Mesendoderm (in vitro differentiated cells): ENCODE measurements around the gene GATB.
A peak's percentile ranks its signal among the peaks of the same experiment; 100 is the strongest.

Source experiments
- DNase-seq: peaks from one replicate; pipeline ENCODE4 v3.0.0; 2013
- H2AK5ac ChIP-seq: 2 replicates; pipeline ENCODE4 v1.6.1; 2013; ENCODE audit warnings: low read length, inconsistent platforms
- H2BK120ac ChIP-seq: 2 replicates; pipeline ENCODE4 v1.6.1; 2013; ENCODE audit warnings: low read depth, mild to moderate bottlenecking, low read length, moderate library complexity, mixed read lengths
- H2BK15ac ChIP-seq: replicated peaks from 2 replicates; pipeline ENCODE4 v1.6.1; 2013; ENCODE audit warnings: low read depth, mild to moderate bottlenecking, moderate library complexity
- H2BK5ac ChIP-seq: 2 replicates; pipeline ENCODE4 v1.6.1; 2013; ENCODE audit warnings: low read length, inconsistent platforms
- H3K18ac ChIP-seq: 2 replicates; pipeline ENCODE4 v1.6.1; 2013; ENCODE audit warnings: mild to moderate bottlenecking, low read length, mixed read lengths
- H3K23ac ChIP-seq: one replicate; pipeline ENCODE4 v1.6.1; 2013; ENCODE audit warnings: low read length
- H3K27ac ChIP-seq: 2 replicates; pipeline ENCODE4 v1.5.1; 2013; ENCODE audit warnings: low read depth, mild to moderate bottlenecking, inconsistent platforms, low read length, moderate library complexity
- H3K27me3 ChIP-seq: 2 replicates; pipeline ENCODE4 v1.6.1; 2013; ENCODE audit warnings: low read length, control low read depth, mild to moderate bottlenecking, inconsistent platforms; ENCODE audit not compliant: insufficient read depth, poor library complexity
- H3K36me3 ChIP-seq: 2 replicates; pipeline ENCODE4 v1.6.1; 2013; ENCODE audit warnings: low read length, inconsistent platforms; ENCODE audit not compliant: control insufficient read depth, insufficient read depth
- H3K4ac ChIP-seq: one replicate; pipeline ENCODE4 v1.6.1; 2013; ENCODE audit warnings: low read depth, mild to moderate bottlenecking, low read length, moderate library complexity
- H3K4me1 ChIP-seq: 2 replicates; pipeline ENCODE4 v1.6.1; 2013; ENCODE audit warnings: low read depth, low read length, inconsistent platforms; ENCODE audit not compliant: control insufficient read depth
- H3K4me2 ChIP-seq: 2 replicates; pipeline ENCODE4 v1.6.1; 2013; ENCODE audit warnings: low read length
- H3K4me3 ChIP-seq: 2 replicates; pipeline ENCODE4 v1.5.1; 2013; ENCODE audit warnings: mild to moderate bottlenecking, low read length
- H3K56ac ChIP-seq: one replicate; pipeline ENCODE4 v1.6.1; 2013; ENCODE audit warnings: low read length
- H3K79me1 ChIP-seq: 2 replicates; pipeline ENCODE4 v1.6.1; 2013; ENCODE audit warnings: low read length, inconsistent platforms
- H3K79me2 ChIP-seq: 2 replicates; pipeline ENCODE4 v1.6.1; 2013; ENCODE audit warnings: mild to moderate bottlenecking, low read length; ENCODE audit not compliant: control insufficient read depth, insufficient read depth
- H3K9ac ChIP-seq: 2 replicates; pipeline ENCODE4 v1.6.1; 2013; ENCODE audit warnings: low read length, inconsistent platforms
- H4K5ac ChIP-seq: one replicate; pipeline ENCODE4 v1.6.1; 2013; ENCODE audit warnings: low read length
- H4K8ac ChIP-seq: one replicate; pipeline ENCODE4 v1.6.1; 2013; ENCODE audit warnings: low read depth, mild to moderate bottlenecking, control low read depth, low read length, moderate library complexity
- WGBS: extraction: QIAGEN DNeasy Blood & Tissue Kit; methylation state at CpG from one replicate; pipeline ENCODE4 v1.1.7; 2013; ENCODE audit warnings: low lambda C conversion rate, missing lambda C conversion rate; ENCODE audit not compliant: insufficient coverage; ENCODE audit errors: extremely low coverage; 5-methylcytosine and 5-hydroxymethylcytosine counted together

Gene GATB

DNA sequence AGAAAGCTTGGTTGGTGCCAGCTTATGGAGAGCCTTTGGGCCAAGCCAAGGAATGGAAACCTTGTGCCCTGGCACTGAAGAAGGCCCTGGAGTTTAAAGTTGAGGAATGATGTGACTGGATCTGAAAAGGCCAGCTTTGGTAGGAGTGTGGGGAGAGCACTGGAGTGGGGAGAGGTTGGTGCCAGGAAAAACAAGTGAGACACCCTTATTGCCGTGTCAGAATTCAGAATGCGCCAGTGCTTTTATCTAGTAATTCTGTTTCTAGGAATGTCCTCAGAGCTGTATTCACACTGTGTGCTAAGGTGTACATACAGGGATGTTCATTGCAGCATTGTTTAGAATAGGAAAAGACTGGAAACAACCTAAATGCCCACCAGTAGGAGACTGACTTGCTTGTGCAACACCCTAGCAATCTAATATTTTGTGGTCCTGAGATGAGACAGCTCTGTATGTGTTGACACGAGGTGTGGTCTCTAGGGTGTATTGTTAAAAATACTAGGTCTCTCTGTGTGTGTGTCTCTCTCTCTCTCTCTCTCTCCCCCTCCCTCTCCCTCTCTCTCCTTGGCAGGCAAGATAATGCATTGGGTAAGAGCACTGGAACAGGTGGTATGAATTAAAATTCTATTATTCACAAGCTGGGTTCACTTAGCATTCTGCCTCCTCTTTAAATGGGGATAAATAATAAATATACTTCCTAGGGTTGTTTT lies 107.8 kb downstream of the GATB start:
- H3K27me3 ChIP-seq = no peaks in the 10 kb centered on the region
- H3K4ac ChIP-seq = no peak overlapping the region
- no peak overlapping the region for H2BK5ac ChIP-seq
- WGBS = no CpG with 5 or more reads among the region's 3 CpGs
- no peaks in the 10 kb centered on the region for H3K36me3 ChIP-seq
- H3K27ac ChIP-seq = no peak overlapping the region
- H4K8ac ChIP-seq = no peak overlapping the region
- H3K56ac ChIP-seq = no peak overlapping the region
- H3K4me1 ChIP-seq = no peaks in the 10 kb centered on the region
- no peak overlapping the region for H3K18ac ChIP-seq
- no peak for DNase-seq
- no peaks in the 10 kb centered on the region for H3K79me2 ChIP-seq
- H2AK5ac ChIP-seq = no peak overlapping the region
- no peak overlapping the region for H3K4me3 ChIP-seq
- no peak overlapping the region for H4K5ac ChIP-seq
- H2BK15ac ChIP-seq = no peak overlapping the region
- H3K79me1 ChIP-seq = no peaks in the 10 kb centered on the region
- no peak overlapping the region for H2BK120ac ChIP-seq
- no peak overlapping the region for H3K4me2 ChIP-seq
- H3K9ac ChIP-seq = no peak overlapping the region
- no peak overlapping the region for H3K23ac ChIP-seq

DNA sequence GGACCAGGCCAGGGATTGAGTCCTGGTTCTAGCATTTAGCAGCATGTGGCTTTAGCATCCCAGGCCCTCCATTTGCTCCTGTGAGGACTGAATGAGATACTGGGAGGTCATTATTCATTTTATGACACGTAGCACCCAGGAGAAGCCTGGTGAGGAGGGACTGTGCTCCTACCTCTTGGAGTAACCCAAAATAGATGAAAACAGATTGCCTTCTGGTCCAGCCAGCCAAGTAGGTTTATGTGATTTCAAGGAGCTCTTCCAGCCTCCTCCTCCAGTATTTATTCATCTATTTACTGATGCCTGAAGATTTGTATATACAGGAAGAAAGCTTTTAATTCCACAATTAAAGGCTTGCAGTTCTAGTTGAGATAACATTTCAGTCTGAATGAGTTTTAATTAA lies 109.3 kb downstream of the GATB start:
- H4K8ac ChIP-seq = no peak overlapping the region
- no peak for DNase-seq
- H2BK5ac ChIP-seq = no peak overlapping the region
- H3K4me1 ChIP-seq = no peaks in the 10 kb centered on the region
- H3K79me1 ChIP-seq = no peaks in the 10 kb centered on the region
- H3K56ac ChIP-seq = no peak overlapping the region
- no peak overlapping the region for H3K4me3 ChIP-seq
- no peaks in the 10 kb centered on the region for H3K79me2 ChIP-seq
- H3K23ac ChIP-seq = no peak overlapping the region
- no peak overlapping the region for H3K4ac ChIP-seq
- H4K5ac ChIP-seq = no peak overlapping the region
- H3K9ac ChIP-seq = no peak overlapping the region
- no peaks in the 10 kb centered on the region for H3K27me3 ChIP-seq
- WGBS = no CpG with 5 or more reads among the region's 1 CpG
- H3K36me3 ChIP-seq = no peaks in the 10 kb centered on the region
- no peak overlapping the region for H3K27ac ChIP-seq
- H3K4me2 ChIP-seq = no peak overlapping the region
- no peak overlapping the region for H2AK5ac ChIP-seq
- no peak overlapping the region for H2BK15ac ChIP-seq
- H2BK120ac ChIP-seq = no peak overlapping the region
- no peak overlapping the region for H3K18ac ChIP-seq

DNA sequence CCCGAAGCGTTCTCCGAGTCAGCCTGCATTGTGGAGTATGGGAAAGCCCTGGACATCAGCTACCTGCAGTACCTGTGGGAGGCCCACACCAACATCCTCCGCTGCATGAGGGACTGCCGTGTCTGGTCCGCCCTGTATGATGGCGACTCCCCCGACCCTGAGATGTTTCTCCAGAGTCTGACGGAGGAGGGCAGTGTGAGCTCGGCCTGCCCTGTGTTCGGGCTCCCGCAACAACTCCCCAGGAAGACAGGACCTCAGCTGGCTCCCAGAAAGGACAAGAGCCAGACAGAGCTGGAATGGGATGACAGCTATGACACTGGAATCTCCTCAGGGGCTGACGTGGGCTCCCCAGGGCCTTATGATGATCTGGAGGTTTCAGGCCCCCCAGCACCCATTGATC lies 111.3 kb downstream of the GATB start:
- Histone ChIP-seq H4K8ac (no peak overlapping the region), H2AK5ac (no peak overlapping the region), H3K18ac (no peak overlapping the region), H3K4me2 (no peak overlapping the region), H3K27ac (no peak overlapping the region), H3K4me1 (no peaks in the 10 kb centered on the region), H3K9ac (no peak overlapping the region), H2BK15ac (no peak overlapping the region), H4K5ac (no peak overlapping the region), H3K36me3 (no peaks in the 10 kb centered on the region), H3K4me3 (no peak overlapping the region), H3K79me1 (no peaks in the 10 kb centered on the region), H2BK120ac (no peak overlapping the region), H3K56ac (no peak overlapping the region), H2BK5ac (no peak overlapping the region), H3K4ac (no peak overlapping the region), H3K79me2 (no peaks in the 10 kb centered on the region), H3K27me3 (no peaks in the 10 kb centered on the region), H3K23ac (no peak overlapping the region)
- no CpG with 5 or more reads among the region's 13 CpGs for WGBS
- DNase-seq = no peak

DNA sequence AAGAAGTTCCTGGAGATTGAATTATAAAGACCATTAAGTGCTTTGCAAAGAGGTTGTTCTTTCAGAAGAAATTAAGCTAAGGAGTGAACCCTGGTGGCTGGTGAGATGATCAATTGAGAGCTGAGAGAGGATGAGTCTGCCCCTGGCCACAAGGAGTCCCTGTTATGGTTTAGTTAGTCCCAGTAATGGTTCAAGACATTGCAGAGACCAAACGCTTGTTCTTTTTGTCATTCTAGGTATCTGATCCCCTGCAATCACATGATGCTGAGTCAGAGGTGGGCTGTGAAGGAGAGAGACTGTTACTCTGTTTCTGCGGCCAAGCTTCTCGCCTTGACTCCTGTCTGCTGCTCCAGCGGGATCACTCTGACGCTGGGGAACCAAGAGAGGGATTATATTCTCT lies 114.5 kb downstream of the GATB start:
- Histone ChIP-seq H3K4ac (no peak overlapping the region), H2BK5ac (no peak overlapping the region), H3K56ac (no peak overlapping the region), H2BK120ac (no peak overlapping the region), H3K4me1 (no peaks in the 10 kb centered on the region), H3K79me1 (no peaks in the 10 kb centered on the region), H3K79me2 (no peaks in the 10 kb centered on the region), H3K18ac (no peak overlapping the region), H3K36me3 (no peaks in the 10 kb centered on the region), H4K8ac (no peak overlapping the region), H3K27me3 (no peaks in the 10 kb centered on the region), H3K23ac (no peak overlapping the region), H3K4me2 (no peak overlapping the region), H4K5ac (no peak overlapping the region), H3K27ac (no peak overlapping the region), H3K4me3 (no peak overlapping the region), H2AK5ac (no peak overlapping the region), H2BK15ac (no peak overlapping the region), H3K9ac (no peak overlapping the region)
- DNase-seq = peak; percentile 76
- no CpG with 5 or more reads among the region's 5 CpGs for WGBS

DNA sequence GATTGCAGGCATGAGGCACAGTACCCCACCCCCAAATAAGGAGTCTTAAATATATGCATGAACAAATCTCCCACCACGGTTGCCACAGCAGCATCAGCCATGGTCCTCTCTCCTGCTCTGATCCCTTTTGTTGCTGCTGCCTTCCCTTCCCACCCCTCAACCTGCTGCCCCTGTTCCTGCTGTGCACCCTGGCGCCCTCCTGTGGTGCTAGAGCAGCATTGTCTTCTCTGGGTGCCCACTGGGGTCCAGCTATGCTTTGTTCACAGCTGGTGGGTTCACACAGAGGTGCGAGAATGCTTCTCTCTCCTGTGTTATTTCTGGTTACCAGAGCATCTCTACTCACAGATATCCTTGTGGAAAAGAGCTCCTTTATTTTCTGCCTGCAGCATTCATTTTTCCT lies 116.2 kb downstream of the GATB start:
- DNase-seq = peak; percentile 86
- no peaks in the 10 kb centered on the region for H3K79me1 ChIP-seq
- no CpG with 5 or more reads among the region's 3 CpGs for WGBS
- no peak overlapping the region for H4K5ac ChIP-seq
- no peak overlapping the region for H2BK15ac ChIP-seq
- no peak overlapping the region for H3K4ac ChIP-seq
- H3K36me3 ChIP-seq = no peaks in the 10 kb centered on the region
- H3K4me1 ChIP-seq = peaks cover 9% of the 10 kb centered on the region
- H3K27me3 ChIP-seq = no peaks in the 10 kb centered on the region
- no peak overlapping the region for H3K56ac ChIP-seq
- no peak overlapping the region for H3K9ac ChIP-seq
- H2BK120ac ChIP-seq = no peak overlapping the region
- H3K23ac ChIP-seq = no peak overlapping the region
- H2AK5ac ChIP-seq = no peak overlapping the region
- no peak overlapping the region for H3K27ac ChIP-seq
- H3K4me2 ChIP-seq = no peak overlapping the region
- no peaks in the 10 kb centered on the region for H3K79me2 ChIP-seq
- H2BK5ac ChIP-seq = no peak overlapping the region
- no peak overlapping the region for H3K18ac ChIP-seq
- no peak overlapping the region for H3K4me3 ChIP-seq
- no peak overlapping the region for H4K8ac ChIP-seq

DNA sequence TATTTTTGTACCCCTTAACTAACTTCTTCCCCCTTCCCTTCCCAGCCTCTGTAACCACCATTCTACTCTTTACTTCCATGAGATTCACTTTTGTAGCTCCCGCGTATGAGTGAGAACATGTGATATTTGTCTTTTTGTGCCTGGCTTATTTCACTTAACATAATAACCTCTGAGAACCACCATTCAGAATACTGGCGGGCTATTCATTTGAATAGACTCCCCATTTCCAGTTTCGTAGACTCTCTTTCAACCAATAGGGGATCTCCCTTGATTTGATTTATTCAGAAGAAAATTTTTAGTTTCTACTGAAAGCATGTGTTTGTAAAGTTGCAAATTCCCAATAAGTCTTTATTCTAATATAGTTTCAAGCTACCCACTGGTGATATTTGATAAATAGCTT lies 117.2 kb downstream of the GATB start:
- Histone ChIP-seq H2BK5ac (no peak overlapping the region), H3K4ac (no peak overlapping the region), H3K79me1 (no peaks in the 10 kb centered on the region), H3K27ac (no peak overlapping the region), H3K9ac (no peak overlapping the region), H3K36me3 (no peaks in the 10 kb centered on the region), H2BK15ac (no peak overlapping the region), H2BK120ac (no peak overlapping the region), H3K79me2 (no peaks in the 10 kb centered on the region), H3K4me1 (peaks cover 12% of the 10 kb centered on the region), H4K8ac (no peak overlapping the region), H3K27me3 (no peaks in the 10 kb centered on the region), H3K18ac (no peak overlapping the region), H3K56ac (no peak overlapping the region), H2AK5ac (no peak overlapping the region), H3K4me2 (no peak overlapping the region), H4K5ac (no peak overlapping the region), H3K23ac (no peak overlapping the region), H3K4me3 (no peak overlapping the region)
- WGBS = no CpG with 5 or more reads among the region's 4 CpGs
- no peak for DNase-seq
